Activated T-helper 2 cell treated with anti-CD3 and anti-CD28 coated beads, Interferon-gamma antibody, Interleukin-2, Interleukin-4, amounts not matched to agents 10 μg/mL and 5 μg/mL and 100 μg/mL, durations not matched to agents 14 hours and 24 hours and 36 hours (primary cell): ENCODE results near the gene CENPB. TPM values are rescaled to one million over a fixed set of nuclear protein-coding genes. Genes with fewer than 3 reads are reported as not detected.

Experiments used
- total RNA-seq: library from RNA; stranded (reverse); gene quantifications from 2 replicates; pipeline ENCODE4 v1.2.3, GENCODE V29; 2022

The CENPB gene
- total RNA-seq, 1 donor from 2014 or later: 66.1 TPM

Other genes starting within 250 kb of the CENPB start
- not detected in 2 replicates for gene GFRA4, start 123.3 kb downstream of the CENPB start, total RNA-seq
- not detected in 2 replicates for gene ADAM33, start 104.7 kb downstream of the CENPB start, total RNA-seq
- gene SIGLEC1, start 74.1 kb downstream of the CENPB start, total RNA-seq: not detected in 2 replicates
- 0.05 TPM in 1 of 2 replicates, not detected in the other for gene HSPA12B, start 54.1 kb downstream of the CENPB start, total RNA-seq
- 55.8 and 56.3 TPM in 2 replicates for gene ADISSP, start 19.0 kb downstream of the CENPB start, total RNA-seq
- gene SPEF1, start 5.3 kb downstream of the CENPB start, total RNA-seq: not detected in 2 replicates
- gene CDC25B, start 9.6 kb upstream of the CENPB start, total RNA-seq: 101 and 103 TPM in 2 replicates
- 11.9 and 12.8 TPM in 2 replicates for gene AP5S1, start 33.8 kb upstream of the CENPB start, total RNA-seq
- 41.0 and 43.5 TPM in 2 replicates for gene MAVS, start 60.1 kb upstream of the CENPB start, total RNA-seq
- 49.2 and 51.4 TPM in 2 replicates for gene PANK2, start 102.6 kb upstream of the CENPB start, total RNA-seq
- 15.8 and 17.7 TPM in 2 replicates for gene RNF24, start 228.8 kb upstream of the CENPB start, total RNA-seq